K562 (cell line): ENCODE results near the gene SLC35A4. TPM values are rescaled to one million over a fixed set of nuclear protein-coding genes. Genes with fewer than 3 reads are reported as not detected.
A peak's percentile ranks its signal among the peaks of the same experiment; 100 is the strongest.

Experiments used
- CREB3 ChIP-seq: fragments of 450-650 bp; conservative IDR thresholded peaks from 2 replicates; pipeline ENCODE4 v1.6.1; 2016; ENCODE audit warnings: missing genetic modification characterization, low read depth, mild to moderate bottlenecking, missing compliant biosample characterization, moderate library complexity
- DMBX1 ChIP-seq: fragments of 250-450 bp; sonication (Bioruptor Pico); IDR thresholded peaks from 2 replicates; pipeline ENCODE4 v1.8.0; 2022; ENCODE audit warnings: inconsistent platforms, mild to moderate bottlenecking, moderate library complexity, borderline replicate concordance
- DPF2 ChIP-seq: fragments of 450-650 bp; IDR thresholded peaks from 2 replicates; pipeline ENCODE4 v1.6.1; 2016
- ESRRB ChIP-seq: fragments of 250-450 bp; sonication (Bioruptor Pico); IDR thresholded peaks from 2 replicates; pipeline ENCODE4 v1.5.0; 2020; ENCODE audit warnings: mild to moderate bottlenecking, moderate library complexity, borderline replicate concordance
- HMG20B ChIP-seq: fragments of 250-450 bp; sonication (Bioruptor Pico); IDR thresholded peaks from 2 replicates; pipeline ENCODE4 v1.5.0; 2021; ENCODE audit warnings: mild to moderate bottlenecking
- HNRNPLL ChIP-seq: fragments of 200-400 bp; formaldehyde crosslinking; IDR thresholded peaks from 2 replicates; pipeline ENCODE4 v1.6.1; 2017; ENCODE audit warnings: low read length, low read depth, mild to moderate bottlenecking; ENCODE audit not compliant: poor library complexity, severe bottlenecking
- MEF2D ChIP-seq: conservative IDR thresholded peaks from 2 replicates; pipeline ENCODE4 v1.6.1; 2016; ENCODE audit warnings: low read depth, missing genetic modification characterization, missing compliant biosample characterization
- MTA2 ChIP-seq: fragments of 450-650 bp; IDR thresholded peaks from 2 replicates; pipeline ENCODE4 v1.6.1; 2016; ENCODE audit warnings: low read depth
- MXD1 ChIP-seq: fragments of 250-450 bp; sonication (Bioruptor Pico); IDR thresholded peaks from 2 replicates; pipeline ENCODE4 v1.8.0; 2021; ENCODE audit warnings: borderline replicate concordance, mild to moderate bottlenecking, moderate library complexity; ENCODE audit not compliant: poor library complexity, severe bottlenecking
- NR0B1 ChIP-seq: fragments of 450-650 bp; IDR thresholded peaks from one replicate; pipeline ENCODE4 v1.6.1; 2018; ENCODE audit warnings: mild to moderate bottlenecking, moderate library complexity; ENCODE audit not compliant: partially characterized antibody
- RERE ChIP-seq: sonication (generic); formaldehyde crosslinking; IDR thresholded peaks from 2 replicates; pipeline ENCODE4 v1.8.0; 2023; ENCODE audit warnings: missing genetic modification reagents, mild to moderate bottlenecking, borderline replicate concordance
- TARDBP ChIP-seq: fragments of 450-650 bp; IDR thresholded peaks from 2 replicates; pipeline ENCODE4 v1.6.1; 2016
- TSHZ1 ChIP-seq: fragments of 250-450 bp; sonication (Bioruptor Pico); IDR thresholded peaks from 2 replicates; pipeline ENCODE4 v1.4.0; 2020; ENCODE audit warnings: mild to moderate bottlenecking, moderate library complexity
- ZNF589 ChIP-seq: fragments of 200-800 bp; sonication (Bioruptor generic); IDR thresholded peaks from 2 replicates; pipeline ENCODE4 v1.6.1; 2016; ENCODE audit warnings: low read depth, missing genetic modification characterization, missing compliant biosample characterization
- polyA plus RNA-seq, 8 experiments: library from polyadenylated mRNA; depleted of rRNA in 4 of 8; stranded (reverse) in 5 of 8; unstranded in 3 of 8; fragments of >200 nt; fragmentation: Nextera tagmentation in 2 of 8; fragmentation: Illumina TruSeq in 1 of 8; extraction: Ambion mirVana in 2 of 8; extraction: Trizol in 1 of 8; gene quantifications; 2 replicates each; pipeline versions ENCODE4 v1.2.1 to v1.2.3, GENCODE V29; 2011 to 2014; ENCODE audit warnings: inconsistent platforms in 1 of 8, missing spikeins in 1 of 8
- total RNA-seq, 7 experiments: library from RNA; depleted of rRNA in 6 of 7; stranded (reverse); fragments of >200 nt in 6 of 7; fragmentation: Illumina TruSeq in 2 of 7; extraction: Trizol in 2 of 7; gene quantifications; 2 replicates each; pipeline versions ENCODE4 v1.2.1 to v1.2.3, GENCODE V29; 2011 to 2021; ENCODE audit warnings: low replicate concordance in 1 of 7

Gene SLC35A4
- total and polyA plus RNA-seq, 9 of the 15 experiments (the other 6 are each of a cell fraction or from before 2014, with no cell fraction given) = 21.8 to 171 (median 42.5) TPM

- TF ChIP-seq RERE = no peak
- peak; percentile 83 for TF ChIP-seq MTA2
- peak; percentile 51 for TF ChIP-seq HNRNPLL
- no peak for TF ChIP-seq MEF2D (tag)
- no peak for TF ChIP-seq ESRRB (CRISPR knock-in tag)
- TF ChIP-seq TARDBP = peak; percentile 100
- TF ChIP-seq MXD1 = peak; percentile 8
- TF ChIP-seq DPF2 = peak; percentile 26; the same call in 1 of the 2 replicates
- TF ChIP-seq NR0B1 = no peak
- peak; percentile 73 for TF ChIP-seq DMBX1 (CRISPR knock-in tag)
- peak; percentile 44; the same call in 1 of the 2 replicates for TF ChIP-seq CREB3 (tag)
- TF ChIP-seq ZNF589 (CRISPR knock-in tag) = peak; percentile 83
- no peak for TF ChIP-seq HMG20B (CRISPR knock-in tag)
- TF ChIP-seq TSHZ1 (CRISPR knock-in tag) = no peak
Measured at GRCh38 chr5:140564196-140565023, at the start of gene SLC35A4, which contains the start of gene APBB3 (continued).
